ENCODE data around the gene LRRTM2.

- TF ChIP-seq POLR2AphosphoS5 (IDR thresholded peaks at IDR 0.05; ENCODE audit: insufficient read depth, low read depth, low read length): peak; percentile 54
- TF ChIP-seq POLR2A (IDR thresholded peaks at IDR 0.05; ENCODE audit: low read depth, low read length): no peak
- no peak for TF ChIP-seq CTCF (IDR thresholded peaks at IDR 0.05; ENCODE audit: extremely low read depth in 1 of 2, insufficient read depth in 1 of 2, low read depth in 1 of 2, low read length in 2 of 2)
Measured at GRCh38 chr5:138844812-138845513, 30.2 kb downstream of the LRRTM2 start.

All from endothelial cell of umbilical vein (primary cell).